IPS-15b (cell line): ENCODE results near the gene ORM1.

ENCODE experiments used
- H3K27me3 ChIP-seq: one replicate; pipeline ENCODE4 v1.6.1; 2013; ENCODE audit warnings: low read length; ENCODE audit not compliant: control insufficient read depth, insufficient read depth
- H3K36me3 ChIP-seq: one replicate; pipeline ENCODE4 v1.6.1; 2013; ENCODE audit warnings: low read length; ENCODE audit not compliant: control insufficient read depth, insufficient read depth
- H3K4me1 ChIP-seq: one replicate; pipeline ENCODE4 v1.6.1; 2013; ENCODE audit warnings: mild to moderate bottlenecking, low read length; ENCODE audit not compliant: control insufficient read depth, insufficient read depth
- H3K4me3 ChIP-seq: one replicate; pipeline ENCODE4 v1.5.1; 2013; ENCODE audit warnings: low read depth, low read length
- H3K9ac ChIP-seq: one replicate; pipeline ENCODE4 v1.6.1; 2013; ENCODE audit warnings: low read depth, mild to moderate bottlenecking, low read length
- H3K9me3 ChIP-seq: one replicate; pipeline ENCODE4 v1.6.1; 2013; ENCODE audit warnings: mild to moderate bottlenecking, low read length; ENCODE audit not compliant: control insufficient read depth, insufficient read depth

ORM1 gene

DNA sequence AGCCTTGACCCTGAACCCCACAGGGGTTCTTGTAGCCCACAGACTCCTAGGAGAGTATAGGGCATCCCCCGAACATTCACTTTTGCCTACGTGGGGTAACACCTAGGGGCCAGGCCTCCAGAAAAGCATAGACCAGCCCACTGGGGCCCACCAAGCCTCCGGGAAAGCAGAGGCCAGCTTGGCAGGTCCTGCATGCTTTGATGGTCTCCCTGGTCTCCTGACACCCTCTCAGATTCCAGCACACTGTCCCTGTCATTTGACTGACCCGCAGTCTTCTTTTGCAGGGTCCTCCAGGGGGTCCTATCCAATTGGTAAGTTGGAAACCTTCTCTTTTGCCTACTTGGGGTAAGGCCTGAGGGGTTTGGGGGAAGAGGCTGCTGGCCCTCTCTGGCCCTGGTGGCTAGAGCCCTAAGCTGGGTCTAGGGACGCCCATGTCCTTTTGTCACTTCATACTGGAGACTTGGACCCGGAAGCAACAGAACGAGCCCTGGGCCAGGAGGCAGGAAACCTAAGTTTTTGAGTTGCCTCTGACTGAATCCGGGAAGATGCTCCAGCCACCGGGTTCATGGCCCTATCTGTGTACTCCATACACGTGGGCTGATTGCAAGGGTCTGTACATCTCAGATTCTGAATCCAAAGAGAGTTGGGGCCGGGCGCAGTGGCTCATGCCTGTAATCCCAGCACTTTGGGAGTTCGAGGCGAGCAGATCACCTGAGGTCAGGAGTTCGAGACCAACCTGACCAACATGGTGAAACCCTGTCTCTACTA lies 20.9 kb upstream of the ORM1 start:
- no peak overlapping the region for H3K9ac ChIP-seq
- peaks cover 8% of the 10 kb centered on the region for H3K36me3 ChIP-seq
- no peaks in the 10 kb centered on the region for H3K4me1 ChIP-seq
- H3K9me3 ChIP-seq, result no peaks in the 10 kb centered on the region
- H3K27me3 ChIP-seq, result no peaks in the 10 kb centered on the region
- H3K4me3 ChIP-seq, result no peak overlapping the region

DNA sequence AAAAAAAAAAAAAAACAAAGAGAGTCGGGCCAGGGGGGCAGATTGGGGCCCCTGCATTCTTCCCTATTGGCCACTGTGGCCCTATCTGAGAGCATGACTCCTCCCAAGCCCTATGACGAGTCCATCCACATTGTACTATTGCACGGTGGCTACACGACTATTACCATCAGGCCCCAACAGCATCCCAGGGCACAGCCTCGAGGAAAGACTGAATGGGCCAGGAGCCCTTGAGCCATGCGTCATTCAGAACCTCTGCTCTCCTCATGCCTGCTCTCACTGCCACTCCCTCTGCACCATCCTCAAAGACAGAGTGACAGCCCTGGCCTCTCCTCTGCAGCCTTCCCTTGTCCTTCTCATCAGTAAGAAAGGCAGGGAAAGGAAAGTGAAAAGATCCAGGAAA lies 20.2 kb upstream of the ORM1 start:
- Histone ChIP-seq H3K36me3 (peaks cover 8% of the 10 kb centered on the region), H3K27me3 (no peaks in the 10 kb centered on the region), H3K4me1 (no peaks in the 10 kb centered on the region), H3K4me3 (no peak overlapping the region), H3K9me3 (no peaks in the 10 kb centered on the region), H3K9ac (no peak overlapping the region)

DNA sequence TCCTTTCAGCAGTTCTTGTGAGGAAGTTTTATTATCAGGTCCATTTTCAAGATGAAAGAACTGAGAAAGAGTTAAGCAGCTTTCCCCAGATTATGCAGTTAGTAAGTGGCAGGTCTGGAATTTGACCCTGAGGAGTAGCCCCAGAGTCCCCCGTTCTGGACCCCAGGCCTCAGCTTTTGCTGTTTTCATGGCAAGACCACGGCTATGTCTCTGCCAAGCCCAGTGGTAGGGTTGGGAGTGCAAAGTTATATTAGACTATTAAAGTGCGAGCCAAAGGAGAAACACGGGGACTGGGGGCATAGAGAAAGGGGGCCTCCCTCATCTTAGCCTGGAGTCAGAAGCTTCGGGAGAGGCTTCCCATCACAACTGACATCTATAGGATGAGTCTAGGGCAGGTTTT lies 19.3 kb upstream of the ORM1 start:
- Histone ChIP-seq H3K9ac (no peak overlapping the region), H3K4me1 (no peaks in the 10 kb centered on the region), H3K36me3 (peaks cover 10% of the 10 kb centered on the region), H3K27me3 (no peaks in the 10 kb centered on the region), H3K9me3 (no peaks in the 10 kb centered on the region), H3K4me3 (no peak overlapping the region)

DNA sequence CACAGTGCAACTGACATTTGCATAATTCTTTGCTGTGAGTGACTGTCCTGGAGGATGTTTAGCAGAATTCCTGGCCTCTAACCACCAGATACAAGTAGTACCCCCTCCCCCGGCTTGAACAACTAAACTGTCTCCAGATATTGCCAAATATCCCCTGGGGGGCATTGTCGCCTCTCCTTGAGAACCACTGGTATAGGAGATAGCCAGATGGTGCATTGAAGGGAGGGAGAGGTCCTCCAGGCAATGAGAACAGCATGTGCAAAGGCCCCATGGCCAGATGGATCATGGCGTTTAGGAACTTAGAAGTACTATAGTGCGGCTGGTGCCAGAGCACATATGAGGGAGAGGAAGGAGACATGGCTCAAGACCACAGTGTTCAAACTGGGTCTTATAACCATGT lies 18.9 kb upstream of the ORM1 start:
- H3K36me3 ChIP-seq, result peaks cover 10% of the 10 kb centered on the region
- no peaks in the 10 kb centered on the region for H3K4me1 ChIP-seq
- no peaks in the 10 kb centered on the region for H3K9me3 ChIP-seq
- no peak overlapping the region for H3K4me3 ChIP-seq
- H3K27me3 ChIP-seq, result no peaks in the 10 kb centered on the region
- H3K9ac ChIP-seq, result no peak overlapping the region

DNA sequence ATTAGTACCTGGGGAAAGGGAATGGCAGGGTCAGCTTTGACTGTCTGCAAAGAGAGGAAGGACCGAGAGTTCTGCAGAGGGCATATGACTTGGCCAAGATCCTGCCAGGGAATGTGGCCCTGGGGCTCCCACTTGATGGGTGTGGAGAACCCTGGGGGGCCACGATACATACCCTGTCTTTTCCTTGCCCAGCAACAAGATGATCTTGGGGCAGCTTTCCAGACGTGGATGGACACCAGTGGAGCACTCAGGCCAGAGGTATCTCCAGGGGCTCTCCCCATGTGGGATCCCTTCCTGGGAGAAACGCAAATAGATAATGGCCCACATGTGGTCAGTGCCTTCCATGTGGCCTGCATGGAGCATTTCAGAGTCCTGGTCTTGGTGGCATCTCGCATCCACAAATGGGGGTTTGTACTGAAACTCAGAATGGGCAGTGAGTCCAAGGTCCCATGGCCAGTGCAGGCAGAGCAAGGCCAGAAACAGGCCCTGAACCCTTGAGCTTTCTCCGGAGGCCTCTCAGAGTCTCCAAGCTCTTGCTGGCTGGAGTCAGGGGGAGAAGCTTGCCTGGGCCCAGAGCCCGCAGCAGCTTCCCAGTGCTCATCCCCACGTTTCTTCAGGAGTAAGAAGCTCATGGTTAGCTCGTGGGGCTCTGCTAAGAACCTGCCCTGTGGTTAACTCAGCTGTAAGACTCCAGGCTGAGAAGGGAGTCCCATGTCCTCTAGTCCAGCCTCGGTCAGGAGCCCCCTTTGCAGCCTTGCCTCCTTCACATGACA lies 18.3 kb upstream of the ORM1 start:
- H3K4me3 ChIP-seq, result no peak overlapping the region
- no peaks in the 10 kb centered on the region for H3K4me1 ChIP-seq
- no peaks in the 10 kb centered on the region for H3K27me3 ChIP-seq
- H3K9ac ChIP-seq, result no peak overlapping the region
- H3K36me3 ChIP-seq, result peaks cover 10% of the 10 kb centered on the region
- H3K9me3 ChIP-seq, result no peaks in the 10 kb centered on the region

DNA sequence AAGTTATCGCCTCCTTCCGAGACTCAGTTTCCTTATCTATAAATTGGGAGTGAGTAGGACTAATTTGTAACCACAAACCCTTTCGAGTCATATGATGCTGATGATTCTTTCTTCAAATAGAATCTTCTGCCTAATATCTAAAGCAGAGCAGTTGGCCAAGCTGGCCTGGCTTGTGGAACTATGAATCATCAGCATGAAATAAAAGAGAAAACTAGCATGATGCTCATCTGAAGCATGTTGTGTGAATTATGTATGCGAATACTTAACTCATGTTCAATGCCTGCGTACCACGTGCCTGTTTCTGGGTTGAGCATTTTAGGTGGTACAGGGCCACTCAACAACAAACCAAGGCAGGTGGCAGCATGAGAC lies 15.0 kb upstream of the ORM1 start:
- Histone ChIP-seq H3K4me1 (no peaks in the 10 kb centered on the region), H3K4me3 (no peak overlapping the region), H3K36me3 (peaks cover 8% of the 10 kb centered on the region), H3K9me3 (no peaks in the 10 kb centered on the region), H3K27me3 (no peaks in the 10 kb centered on the region), H3K9ac (no peak overlapping the region)

DNA sequence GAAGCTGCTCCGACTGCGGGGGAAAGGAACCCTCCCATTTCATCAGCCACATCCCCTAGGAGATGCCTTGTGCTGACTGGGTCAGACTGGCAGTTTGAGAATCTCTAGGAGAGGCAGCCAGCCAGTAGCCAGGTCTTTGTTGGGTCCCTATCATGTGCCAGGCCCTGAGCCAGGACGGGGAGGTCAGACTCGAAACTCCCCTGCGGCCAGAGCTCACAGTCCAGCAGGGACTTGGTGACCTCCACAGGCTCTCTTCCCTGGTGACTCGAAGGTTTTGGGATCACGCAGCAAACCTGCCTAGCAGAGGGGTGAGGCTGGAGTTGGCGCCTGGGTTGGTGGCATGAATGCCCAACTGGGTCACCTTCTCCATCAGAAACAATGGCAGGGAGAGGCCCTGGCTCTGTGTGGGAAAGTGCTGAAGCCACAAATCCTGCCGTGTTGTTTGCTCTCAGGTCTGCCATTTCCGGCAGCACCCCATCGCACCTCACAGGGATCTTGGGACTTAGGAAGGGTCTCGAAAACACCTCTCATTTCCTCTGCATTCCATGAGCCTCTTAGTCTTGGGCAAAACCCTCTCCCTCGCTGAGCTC lies 14.4 kb upstream of the ORM1 start:
- Histone ChIP-seq H3K9me3 (no peaks in the 10 kb centered on the region), H3K36me3 (peaks cover 8% of the 10 kb centered on the region), H3K27me3 (no peaks in the 10 kb centered on the region)

DNA sequence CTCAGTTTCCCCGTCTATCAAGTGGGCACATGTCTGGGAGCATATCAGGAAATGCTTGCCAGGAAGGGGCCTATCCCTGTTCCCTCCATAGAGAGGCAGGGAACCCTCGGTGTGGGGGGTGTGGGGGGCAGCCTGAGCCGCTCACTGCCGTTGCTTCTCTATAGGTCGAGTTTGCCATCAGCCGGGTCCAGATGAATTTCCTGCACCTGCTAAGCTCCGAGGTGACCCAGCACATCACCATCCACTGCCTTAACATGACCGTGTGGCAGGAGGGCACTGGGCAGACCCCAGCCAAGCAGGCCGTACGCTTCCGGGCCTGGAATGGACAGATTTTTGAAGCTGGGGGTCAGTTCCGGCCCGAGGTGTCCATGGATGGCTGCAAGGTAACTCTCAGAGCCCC lies 13.8 kb upstream of the ORM1 start:
- no peaks in the 10 kb centered on the region for H3K9me3 ChIP-seq
- peaks cover 8% of the 10 kb centered on the region for H3K36me3 ChIP-seq
- no peaks in the 10 kb centered on the region for H3K4me1 ChIP-seq
- no peaks in the 10 kb centered on the region for H3K27me3 ChIP-seq
- no peak overlapping the region for H3K4me3 ChIP-seq
- H3K9ac ChIP-seq, result no peak overlapping the region

More for the DNA sequence above, 14.4 kb upstream of the ORM1 start:
- Histone ChIP-seq H3K4me1 (no peaks in the 10 kb centered on the region), H3K4me3 (no peak overlapping the region), H3K9ac (no peak overlapping the region)

DNA sequence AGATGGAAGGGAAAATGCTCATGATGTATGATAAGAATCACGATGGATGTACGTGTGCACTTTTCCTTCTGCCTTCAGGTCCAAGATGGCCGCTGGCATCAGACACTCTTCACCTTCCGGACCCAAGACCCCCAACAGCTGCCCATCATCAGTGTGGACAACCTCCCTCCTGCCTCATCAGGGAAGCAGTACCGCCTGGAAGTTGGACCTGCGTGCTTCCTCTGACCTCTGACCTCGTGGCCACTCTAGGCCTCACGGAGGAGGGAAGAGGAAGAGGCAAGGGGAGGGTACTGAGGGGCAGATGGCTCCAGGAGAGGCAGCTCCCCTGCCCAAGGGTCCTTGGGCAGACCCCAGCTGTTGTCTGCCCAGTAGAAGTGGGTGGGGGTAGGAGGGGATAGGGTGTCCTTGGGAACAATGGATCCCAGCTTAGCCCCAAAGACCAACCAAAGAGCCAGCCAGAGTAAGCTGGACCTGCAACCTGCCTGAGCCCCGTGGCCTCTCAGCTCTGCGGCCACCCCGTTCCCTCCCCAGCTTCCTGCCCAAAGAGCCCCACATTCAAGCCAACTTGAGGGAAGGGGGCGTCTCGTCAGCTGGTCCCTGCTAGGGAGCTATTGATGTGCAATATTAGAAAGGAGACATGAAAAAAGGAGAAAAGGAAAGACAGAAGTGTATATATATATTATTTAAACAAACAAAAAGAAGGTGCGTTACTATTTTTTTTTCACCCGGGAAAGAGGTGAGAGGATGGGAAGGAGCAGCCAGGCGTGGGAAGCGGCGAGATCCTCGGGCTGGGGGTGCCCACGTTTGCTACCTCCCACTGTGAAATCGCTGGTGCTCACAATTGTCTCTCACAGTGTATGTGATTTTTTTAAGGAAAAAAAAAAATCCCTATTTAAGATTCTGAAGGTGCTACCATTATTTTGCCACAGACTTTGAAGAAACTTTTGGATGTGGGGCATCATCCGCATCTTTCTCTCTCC lies 12.1 kb upstream of the ORM1 start:
- Histone ChIP-seq H3K4me3 (no peak overlapping the region), H3K9me3 (no peaks in the 10 kb centered on the region), H3K36me3 (peaks cover 6% of the 10 kb centered on the region), H3K27me3 (no peaks in the 10 kb centered on the region), H3K4me1 (no peaks in the 10 kb centered on the region), H3K9ac (no peak overlapping the region)

DNA sequence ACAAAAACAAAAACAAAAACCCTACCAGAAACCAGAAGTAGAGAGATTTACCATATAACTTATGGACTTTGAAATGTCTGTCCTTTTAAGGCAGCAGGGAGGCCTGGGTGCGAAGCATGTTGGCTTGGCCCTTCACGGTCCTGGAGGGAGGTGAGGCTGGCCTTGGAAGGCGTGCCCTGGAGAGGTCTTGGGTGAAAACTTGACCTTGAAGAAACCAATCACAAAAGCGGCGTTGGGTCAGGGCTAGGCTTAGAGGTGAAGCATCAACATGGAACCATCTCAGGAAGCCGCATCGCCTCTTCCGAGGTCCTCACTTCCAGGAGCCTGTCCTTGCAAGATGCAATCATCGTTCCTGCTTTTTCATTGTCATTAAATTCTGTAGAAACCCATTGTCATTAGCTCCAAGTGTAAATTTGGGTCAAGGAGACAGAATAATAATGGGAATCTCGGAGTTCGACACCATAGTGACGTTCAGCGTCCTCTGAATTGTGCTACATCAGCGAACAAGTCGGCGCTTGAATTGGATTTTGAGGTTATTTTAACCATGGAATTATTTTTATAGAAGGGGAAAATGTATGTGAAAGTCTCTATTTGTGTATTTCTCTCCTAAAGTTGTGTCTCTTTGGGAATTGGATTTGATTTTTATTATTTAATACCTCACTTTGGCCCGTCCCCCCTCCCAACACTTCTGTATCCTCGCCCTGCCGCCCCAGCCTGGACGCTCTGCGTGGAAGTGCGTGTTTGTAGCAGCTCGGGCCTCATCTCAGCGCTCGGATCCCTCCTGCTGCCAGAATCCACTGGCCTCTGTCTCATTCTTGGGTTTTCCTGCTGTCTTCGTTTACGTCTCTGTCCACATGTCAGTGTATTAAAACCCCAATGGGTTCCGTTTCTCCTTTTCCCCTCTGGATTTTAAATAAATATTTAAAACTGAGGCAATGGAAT lies 11.1 kb upstream of the ORM1 start:
- Histone ChIP-seq H3K4me3 (no peak overlapping the region), H3K9me3 (no peaks in the 10 kb centered on the region), H3K9ac (no peak overlapping the region), H3K36me3 (peaks cover 6% of the 10 kb centered on the region), H3K27me3 (no peaks in the 10 kb centered on the region), H3K4me1 (no peaks in the 10 kb centered on the region)
